PC-9 (cell line): ENCODE results near the gene BRS3. TPM values are rescaled to one million over a fixed set of nuclear protein-coding genes. Genes with fewer than 3 reads are reported as not detected.
A peak's percentile ranks its signal among the peaks of the same experiment; 100 is the strongest.

Experiments used
- BruUV-seq: library from RNA; stranded (reverse); fragments of 400-500 nt; replicated peaks from 2 replicates; lab custom pipeline; 2021; lab: Mats Ljungman, UMichigan
- CTCF ChIA-PET: fragments of 300-600 bp; sonication (Branson Sonifier 250); formaldehyde crosslinking; loops from one replicate; lab custom pipeline; 2022; ENCODE audit warnings: antibody characterized with exemption; lab: Charles Lee
- POLR2A ChIA-PET: fragments of 300-600 bp; sonication (Branson Sonifier 250); formaldehyde crosslinking; loops from one replicate; lab custom pipeline; 2022; ENCODE audit warnings: antibody characterized with exemption; ENCODE audit not compliant: unreplicated experiment; lab: Charles Lee
- DNase-seq, 2 experiments: peaks; one replicate each; pipeline versions ENCODE4 v3.0.0 to v3.0.0-alpha.2; 2015 to 2022; ENCODE audit warnings: mixed read lengths in 1 of 2
- H2AFZ ChIP-seq: fragments of 200-600 bp; sonication (generic); 2 replicates; pipeline ENCODE4 v1.8.1; 2017; ENCODE audit warnings: antibody characterized with exemption
- H3F3A ChIP-seq: fragments of 200-600 bp; sonication (generic); 2 replicates; pipeline ENCODE4 v1.8.1; 2017; ENCODE audit warnings: antibody characterized with exemption, mild to moderate bottlenecking, low read depth; ENCODE audit not compliant: insufficient read depth
- H3K27ac ChIP-seq: fragments of 200-600 bp; sonication (generic); 2 replicates; pipeline ENCODE4 v1.6.1; 2016; ENCODE audit warnings: mixed run types
- H3K27me3 ChIP-seq: fragments of 200-600 bp; sonication (generic); 2 replicates; pipeline ENCODE4 v1.6.1; 2016; ENCODE audit warnings: low read depth, mixed run types; ENCODE audit not compliant: insufficient read depth
- H3K36me3 ChIP-seq: fragments of 200-600 bp; sonication (generic); 2 replicates; pipeline ENCODE4 v1.6.1; 2016; ENCODE audit warnings: low read depth, mixed run types
- H3K4me1 ChIP-seq: fragments of 200-600 bp; sonication (generic); replicated peaks from 2 replicates; pipeline ENCODE4 v1.6.1; 2016; ENCODE audit warnings: mixed run types; ENCODE audit not compliant: insufficient read depth
- H3K4me2 ChIP-seq: fragments of 200-600 bp; sonication (generic); 2 replicates; pipeline ENCODE4 v1.6.1; 2017; ENCODE audit warnings: mixed run types
- H3K4me3 ChIP-seq: fragments of 200-600 bp; sonication (generic); 2 replicates; pipeline ENCODE4 v1.6.1; 2016; ENCODE audit warnings: mixed run types
- H3K79me2 ChIP-seq: fragments of 200-600 bp; sonication (generic); 2 replicates; pipeline ENCODE4 v1.6.1; 2017; ENCODE audit warnings: low read depth, mixed run types
- H3K9me2 ChIP-seq: fragments of 200-600 bp; sonication (generic); 2 replicates; pipeline ENCODE4 v1.8.1; 2017; ENCODE audit warnings: mild to moderate bottlenecking; ENCODE audit not compliant: insufficient read depth
- H3K9me3 ChIP-seq: fragments of 200-600 bp; sonication (generic); 2 replicates; pipeline ENCODE4 v1.8.1; 2016; ENCODE audit warnings: low read depth; ENCODE audit not compliant: insufficient read depth
- H4K20me1 ChIP-seq: fragments of 200-600 bp; sonication (generic); 2 replicates; pipeline ENCODE4 v1.8.1; 2017; ENCODE audit not compliant: insufficient read depth
- EZH2 ChIP-seq: fragments of 200-600 bp; sonication (generic); IDR thresholded peaks from 2 replicates; pipeline ENCODE4 v1.8.0; 2017; ENCODE audit warnings: antibody characterized with exemption, low read depth
- intact Hi-C: fragments of 100-400 bp; cut with micrococcal nuclease; formaldehyde crosslinking; loops from one replicate; pipeline ENCODE4 v1.10.0; 2022; ENCODE audit not compliant: unreplicated experiment
- total RNA-seq: library from RNA; stranded (reverse); gene quantifications from 2 replicates; pipeline ENCODE4 v1.2.3, GENCODE V29; 2021
- TF ChIP-seq, protein P1 (sequence below): fragments of 200-600 bp; sonication (generic); conservative IDR thresholded peaks from 2 replicates; pipeline ENCODE4 v1.6.1; 2017; ENCODE audit warnings: mixed run types, antibody characterized with exemption, mild to moderate bottlenecking, moderate library complexity

The BRS3 gene
- total RNA-seq, 1 experiment from 2014 or later: not detected

DNA sequence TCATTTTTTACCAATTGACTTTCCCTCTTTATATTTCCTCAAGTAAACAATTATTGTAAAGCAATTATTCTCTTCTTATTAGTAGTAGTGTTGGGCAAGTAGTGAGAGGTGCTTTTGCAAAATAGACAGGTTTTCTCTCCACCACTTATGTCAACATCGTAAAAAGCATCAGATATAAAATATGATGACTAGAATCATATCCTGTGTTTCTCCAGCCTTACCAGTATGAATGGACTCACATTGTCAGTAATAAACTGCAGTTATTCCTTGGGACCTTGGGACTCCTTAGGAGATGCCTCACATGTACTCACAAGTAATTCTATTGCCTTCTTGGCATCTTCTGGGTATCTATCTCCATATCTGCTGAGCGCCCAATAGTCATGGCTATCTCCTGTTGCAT lies 40.4 kb upstream of the BRS3 start:
- no peak overlapping the region for H3K27ac ChIP-seq
- peak in 1 of 2 experiments; percentile 40 for DNase-seq
- no peak overlapping the region for H3K4me3 ChIP-seq
- no peak overlapping the region for H3K4me2 ChIP-seq
- peaks cover 9% of the 10 kb centered on the region for H3K9me3 ChIP-seq
- no TSS peak for BruUV-seq
- H2AFZ ChIP-seq: no peak overlapping the region
- ChIA-PET CTCF (no interaction called here), POLR2A (no interaction called here)
- no peaks in the 10 kb centered on the region for H3K36me3 ChIP-seq
- no peaks in the 10 kb centered on the region for H4K20me1 ChIP-seq
- no peaks in the 10 kb centered on the region for H3K79me2 ChIP-seq
- TF ChIP-seq, protein P1, sequence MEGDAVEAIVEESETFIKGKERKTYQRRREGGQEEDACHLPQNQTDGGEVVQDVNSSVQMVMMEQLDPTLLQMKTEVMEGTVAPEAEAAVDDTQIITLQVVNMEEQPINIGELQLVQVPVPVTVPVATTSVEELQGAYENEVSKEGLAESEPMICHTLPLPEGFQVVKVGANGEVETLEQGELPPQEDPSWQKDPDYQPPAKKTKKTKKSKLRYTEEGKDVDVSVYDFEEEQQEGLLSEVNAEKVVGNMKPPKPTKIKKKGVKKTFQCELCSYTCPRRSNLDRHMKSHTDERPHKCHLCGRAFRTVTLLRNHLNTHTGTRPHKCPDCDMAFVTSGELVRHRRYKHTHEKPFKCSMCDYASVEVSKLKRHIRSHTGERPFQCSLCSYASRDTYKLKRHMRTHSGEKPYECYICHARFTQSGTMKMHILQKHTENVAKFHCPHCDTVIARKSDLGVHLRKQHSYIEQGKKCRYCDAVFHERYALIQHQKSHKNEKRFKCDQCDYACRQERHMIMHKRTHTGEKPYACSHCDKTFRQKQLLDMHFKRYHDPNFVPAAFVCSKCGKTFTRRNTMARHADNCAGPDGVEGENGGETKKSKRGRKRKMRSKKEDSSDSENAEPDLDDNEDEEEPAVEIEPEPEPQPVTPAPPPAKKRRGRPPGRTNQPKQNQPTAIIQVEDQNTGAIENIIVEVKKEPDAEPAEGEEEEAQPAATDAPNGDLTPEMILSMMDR: no peak
- no peak for TF ChIP-seq EZH2
- H3F3A ChIP-seq: peaks cover 23% of the 10 kb centered on the region
- intact Hi-C loops: no loop called here
- H3K4me1 ChIP-seq: peaks cover 26% of the 10 kb centered on the region
- no peaks in the 10 kb centered on the region for H3K9me2 ChIP-seq
- H3K27me3 ChIP-seq: no peaks in the 10 kb centered on the region

DNA sequence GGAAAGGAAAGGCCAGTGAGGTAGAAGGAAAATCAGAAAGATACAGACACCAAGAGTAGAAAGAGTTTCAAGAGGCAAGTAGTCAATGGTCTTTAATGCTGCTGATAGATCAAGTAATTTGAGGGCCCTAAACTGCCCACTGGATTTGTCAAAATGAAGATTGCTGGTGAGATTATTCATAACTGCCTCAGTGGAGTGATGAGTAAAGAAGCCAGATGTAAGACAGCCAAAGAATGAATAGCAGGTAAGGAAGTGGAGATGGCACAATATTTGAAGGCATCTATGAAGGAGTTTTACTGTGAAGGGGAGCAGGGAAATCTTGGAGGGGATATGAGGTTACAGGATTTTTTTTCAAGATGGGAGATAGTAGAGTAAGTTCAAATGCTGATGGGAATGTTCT lies 39.8 kb upstream of the BRS3 start:
- Histone ChIP-seq H3K9me2 (no peaks in the 10 kb centered on the region), H3K4me3 (no peak overlapping the region), H3K4me2 (no peak overlapping the region), H4K20me1 (no peaks in the 10 kb centered on the region), H3K79me2 (no peaks in the 10 kb centered on the region), H2AFZ (no peak overlapping the region), H3K4me1 (peaks cover 31% of the 10 kb centered on the region), H3K9me3 (peaks cover 9% of the 10 kb centered on the region), H3K27ac (no peak overlapping the region), H3F3A (peaks cover 25% of the 10 kb centered on the region), H3K27me3 (no peaks in the 10 kb centered on the region), H3K36me3 (no peaks in the 10 kb centered on the region)
- DNase-seq: no peak
- intact Hi-C loops: no loop called here
- BruUV-seq: no TSS peak
- no peak for TF ChIP-seq EZH2
- TF ChIP-seq, protein P1: no peak
- ChIA-PET POLR2A (no interaction called here), CTCF (no interaction called here)

DNA sequence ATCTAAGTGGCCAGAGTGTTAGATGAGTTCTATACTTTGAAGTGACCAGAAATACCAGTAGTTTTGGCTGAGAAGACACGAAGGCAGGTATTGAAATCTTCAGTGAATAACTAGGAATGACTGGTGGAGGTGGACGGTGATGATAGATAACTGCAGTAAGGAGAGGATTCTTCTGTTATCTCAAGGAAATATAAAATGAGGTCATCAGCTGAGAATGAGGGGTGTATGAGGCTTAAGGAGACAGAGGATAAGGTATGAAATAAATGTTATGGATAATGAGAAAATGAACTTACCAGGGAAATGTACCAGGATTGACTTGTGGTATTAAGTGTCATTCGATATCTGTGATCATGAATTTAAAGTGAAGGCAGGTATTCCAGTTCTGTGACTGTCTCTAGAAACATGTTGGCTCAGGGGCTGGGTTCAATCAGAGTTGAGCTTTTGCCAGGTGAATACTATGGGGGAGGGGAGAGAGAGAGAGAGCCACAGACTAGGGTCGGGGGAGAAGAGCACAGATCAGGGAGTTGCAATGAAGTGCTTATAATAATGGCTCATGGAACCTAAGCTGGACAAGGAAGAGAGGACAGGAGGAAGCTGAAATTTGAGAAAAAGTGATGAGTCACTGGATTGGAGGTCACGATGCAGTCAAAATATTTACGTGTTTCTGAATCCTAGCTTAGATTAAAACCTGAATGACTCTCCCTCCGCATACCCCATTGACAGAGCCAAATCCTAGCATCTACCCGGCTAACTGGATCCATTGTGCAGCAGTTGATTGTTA lies 37.5 kb upstream of the BRS3 start:
- no peak for TF ChIP-seq EZH2
- TF ChIP-seq, protein P1: no peak
- intact Hi-C loops: no loop called here
- H3K9me3 ChIP-seq: peaks cover 9% of the 10 kb centered on the region
- peak overlapping the region; percentile 93 for H3K27ac ChIP-seq
- H3K4me1 ChIP-seq: peaks cover 53% of the 10 kb centered on the region
- POLR2A ChIA-PET: interaction anchor here (0.6 to 0.8 kb wide), 3 partner anchors 47 to 430 kb away, joined by 3 read pairs; partner anchors contain the start of genes HTATSF1 and RBMX
- H2AFZ ChIP-seq: peak overlapping the region; percentile 86
- no peaks in the 10 kb centered on the region for H3K27me3 ChIP-seq
- H3K4me2 ChIP-seq: peak overlapping the region; percentile 84
- peak; percentile 41 to 74 for DNase-seq
- H3K36me3 ChIP-seq: no peaks in the 10 kb centered on the region
- no peaks in the 10 kb centered on the region for H3K79me2 ChIP-seq
- peaks cover 40% of the 10 kb centered on the region for H3F3A ChIP-seq
- CTCF ChIA-PET: no interaction called here
- no peaks in the 10 kb centered on the region for H3K9me2 ChIP-seq
- TSS peak; percentile 25 for BruUV-seq
- H4K20me1 ChIP-seq: no peaks in the 10 kb centered on the region
- H3K4me3 ChIP-seq: peak overlapping the region; percentile 39; the same call in 1 of the 2 replicates
